Stimulated activated CD8-positive, alpha-beta memory T cell treated with anti-CD3 and anti-CD28 coated beads, Interleukin-12 subunit alpha, Interleukin-12 subunit beta, amount 100 ng/mL, for 1 hour (primary cell): Measurements from ENCODE around the gene ZSWIM8.
"Not testable (repeated sequence)": the region's sequence is repeated elsewhere in the genome, so short reads cannot be mapped to it uniquely, and the experiment has no call there.

Source experiments
- DNase-seq: peaks from one replicate; pipeline ENCODE4 v3.0.0-alpha.2; 2020; ENCODE audit warnings: low read depth

The ZSWIM8 gene

DNA sequence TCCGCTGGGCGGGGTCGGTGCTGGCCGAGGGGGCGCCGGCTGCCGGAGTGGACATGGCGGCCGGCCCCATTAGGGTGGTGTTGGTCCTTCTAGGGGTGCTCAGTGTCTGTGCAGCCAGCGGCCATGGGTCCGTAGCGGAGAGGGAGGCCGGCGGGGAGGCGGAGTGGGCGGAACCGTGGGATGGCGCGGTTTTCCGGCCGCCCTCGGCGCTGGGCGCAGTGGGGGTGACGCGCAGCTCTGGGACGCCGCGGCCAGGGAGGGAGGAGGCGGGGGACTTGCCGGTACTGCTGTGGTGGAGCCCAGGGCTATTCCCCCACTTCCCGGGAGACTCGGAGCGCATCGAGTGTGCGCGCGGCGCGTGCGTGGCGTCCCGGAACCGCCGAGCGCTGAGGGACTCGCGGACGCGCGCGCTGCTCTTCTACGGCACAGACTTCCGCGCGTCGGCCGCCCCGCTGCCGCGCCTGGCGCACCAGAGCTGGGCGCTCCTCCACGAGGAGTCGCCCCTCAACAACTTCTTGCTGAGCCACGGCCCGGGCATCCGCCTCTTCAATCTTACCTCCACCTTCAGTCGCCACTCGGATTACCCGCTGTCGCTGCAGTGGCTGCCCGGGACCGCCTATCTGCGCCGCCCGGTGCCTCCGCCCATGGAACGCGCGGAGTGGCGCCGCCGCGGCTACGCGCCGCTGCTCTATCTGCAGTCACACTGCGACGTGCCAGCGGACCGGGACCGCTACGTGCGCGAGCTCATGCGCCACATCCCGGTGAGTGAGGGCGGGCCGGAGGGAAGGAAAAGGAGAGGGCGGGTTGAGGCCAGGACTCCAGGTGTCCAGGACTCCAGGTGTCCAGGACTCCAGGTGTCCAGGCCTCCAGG lies 12.9 kb upstream of the ZSWIM8 start:
- DNase-seq: peak; percentile 55

GRCh38 chr10:73773152-73773879 lies 12.1 kb upstream of the ZSWIM8 start:
- no peak for DNase-seq

DNA sequence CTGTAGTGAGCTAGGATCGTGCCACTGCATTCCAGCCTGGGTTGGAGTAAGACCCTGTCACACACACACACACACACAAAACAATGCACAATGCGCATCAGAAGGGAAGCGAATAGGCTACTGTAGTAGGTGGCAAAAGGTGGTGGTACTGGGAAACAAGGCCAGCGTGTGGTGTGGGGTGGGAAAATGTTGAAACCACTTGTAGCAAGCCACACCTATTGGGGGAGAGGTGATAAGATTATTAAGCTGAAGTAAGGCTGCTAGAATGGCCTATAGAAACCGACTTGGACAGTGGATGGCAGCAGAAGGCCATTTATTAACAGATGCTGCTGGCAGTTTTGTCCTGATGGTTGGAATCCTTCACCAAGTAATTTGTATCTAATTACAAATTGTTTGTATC lies 10.8 kb upstream of the ZSWIM8 start:
- DNase-seq: no peak

DNA sequence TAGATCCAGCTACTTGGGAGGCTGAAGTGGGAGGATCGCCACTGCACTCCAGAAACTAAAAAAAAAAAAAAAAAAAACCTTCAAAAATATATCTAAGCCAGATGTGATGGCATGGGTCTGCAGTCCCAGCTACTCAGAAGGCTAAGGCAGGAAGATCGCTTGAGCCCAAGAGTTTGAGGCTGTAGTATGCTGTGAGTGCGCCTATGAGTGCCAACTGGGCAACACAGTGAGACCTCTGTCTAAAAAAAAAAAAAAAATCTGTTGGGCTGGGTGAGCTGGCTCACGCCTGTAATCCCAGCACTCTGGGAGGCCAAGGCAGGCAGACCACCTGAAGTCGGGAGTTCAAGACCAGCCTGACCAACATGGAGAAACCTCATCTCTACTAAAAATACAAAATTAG lies 6.4 kb upstream of the ZSWIM8 start:
- no peak for DNase-seq

DNA sequence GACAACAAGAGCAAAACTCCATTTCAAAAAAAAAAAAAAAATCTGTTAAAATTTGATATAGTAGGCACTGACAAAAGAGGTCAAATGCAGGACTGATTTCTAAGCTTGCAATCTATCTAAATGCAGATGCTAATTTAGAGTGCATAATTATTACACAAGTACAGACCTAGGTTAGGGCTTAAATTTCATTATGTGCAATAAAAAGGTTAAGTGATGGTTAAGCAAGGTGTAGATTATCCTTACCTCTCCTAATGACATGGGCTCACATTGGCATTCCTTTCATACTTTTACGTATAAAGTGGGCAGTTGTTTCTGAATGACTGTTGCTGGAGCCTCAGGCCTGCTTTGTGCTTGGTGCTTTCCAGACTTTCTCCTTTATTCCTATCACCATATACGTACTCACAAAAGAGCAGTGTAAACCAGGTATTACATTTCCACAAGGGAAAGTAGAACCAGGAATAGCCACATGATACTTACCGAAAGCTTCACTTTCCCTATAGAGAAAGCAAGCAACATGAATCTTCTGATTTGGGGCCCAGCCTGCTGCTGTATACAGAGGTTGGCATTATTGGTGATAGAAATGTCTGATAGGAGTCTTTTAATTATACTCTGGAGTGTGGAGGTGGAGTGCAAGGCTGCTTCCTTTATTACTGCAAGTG lies 5.7 kb upstream of the ZSWIM8 start:
- DNase-seq: no peak

- no peak for DNase-seq
Observed at GRCh38 chr10:73780301-73780700, 5.1 kb upstream of the ZSWIM8 start.

GRCh38 chr10:73780966-73781365 lies 4.4 kb upstream of the ZSWIM8 start:
- no peak for DNase-seq

GRCh38 chr10:73781548-73781878 lies 3.9 kb upstream of the ZSWIM8 start:
- no peak for DNase-seq

- DNase-seq: peak; percentile 85
Observed at GRCh38 chr10:73781879-73782748, 3.3 kb upstream of the ZSWIM8 start, which contains the start of gene CHCHD1. Gene CHCHD1, plus strand, starts transcription at chr10:73782048. Its CDS starts 28 bp downstream, at chr10:73782076.

- DNase-seq: no peak
Observed at GRCh38 chr10:73782749-73783085, 2.7 kb upstream of the ZSWIM8 start.

DNA sequence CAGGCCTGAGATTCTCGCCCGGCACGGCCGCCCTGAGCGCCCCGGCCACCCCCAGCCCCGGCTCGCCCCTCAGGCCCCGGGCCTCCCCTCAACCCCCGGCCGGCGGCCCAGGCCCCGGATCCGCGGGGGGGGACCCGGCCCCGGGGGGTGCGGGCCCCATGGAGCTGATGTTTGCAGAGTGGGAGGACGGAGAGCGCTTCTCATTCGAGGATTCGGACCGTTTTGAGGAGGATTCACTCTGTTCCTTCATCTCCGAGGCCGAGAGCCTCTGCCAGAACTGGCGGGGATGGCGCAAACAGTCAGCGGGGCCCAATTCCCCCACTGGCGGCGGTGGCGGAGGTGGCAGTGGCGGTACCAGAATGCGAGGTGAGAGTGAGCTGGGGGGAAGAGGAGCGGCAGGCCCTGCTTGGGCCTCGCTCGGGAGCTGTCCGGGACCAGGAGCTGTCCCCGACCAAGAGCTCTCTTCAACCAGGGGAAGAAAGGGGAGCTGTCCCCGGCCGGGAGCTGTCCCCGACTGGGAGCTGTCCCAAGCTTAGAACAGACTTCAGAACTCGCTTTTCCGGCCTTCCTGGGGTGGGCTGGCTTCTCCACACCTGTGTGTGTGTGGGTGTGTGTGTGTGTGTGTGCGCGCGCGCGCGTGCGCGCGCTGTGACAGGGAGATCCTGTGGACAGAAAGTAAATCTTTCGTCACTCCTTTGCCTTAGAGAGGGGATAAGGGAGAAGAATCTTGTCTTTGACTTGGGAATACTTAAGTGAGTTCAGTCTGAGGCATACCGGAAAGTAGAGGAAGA lies 510 bp downstream of the ZSWIM8 start:
- no peak for DNase-seq

DNA sequence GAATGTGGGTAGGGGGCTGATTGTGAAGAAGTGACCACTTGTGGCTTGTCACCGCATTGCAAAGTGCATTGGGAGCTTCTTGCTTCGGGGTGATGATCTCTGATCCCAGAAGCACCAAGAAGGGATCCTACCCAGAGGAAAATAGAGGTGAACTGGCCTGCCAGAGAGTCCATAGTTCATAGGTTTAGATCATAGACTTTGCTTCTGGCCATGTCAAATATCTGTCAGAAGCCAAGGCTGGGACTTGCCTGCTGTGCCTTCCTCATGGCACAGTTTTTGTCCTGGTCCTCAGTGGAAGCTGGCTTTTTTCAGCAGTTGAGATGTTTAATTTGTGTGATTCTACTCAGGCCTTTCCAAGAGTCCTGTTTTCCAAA lies 1.1 kb downstream of the ZSWIM8 start:
- DNase-seq: no peak

DNA sequence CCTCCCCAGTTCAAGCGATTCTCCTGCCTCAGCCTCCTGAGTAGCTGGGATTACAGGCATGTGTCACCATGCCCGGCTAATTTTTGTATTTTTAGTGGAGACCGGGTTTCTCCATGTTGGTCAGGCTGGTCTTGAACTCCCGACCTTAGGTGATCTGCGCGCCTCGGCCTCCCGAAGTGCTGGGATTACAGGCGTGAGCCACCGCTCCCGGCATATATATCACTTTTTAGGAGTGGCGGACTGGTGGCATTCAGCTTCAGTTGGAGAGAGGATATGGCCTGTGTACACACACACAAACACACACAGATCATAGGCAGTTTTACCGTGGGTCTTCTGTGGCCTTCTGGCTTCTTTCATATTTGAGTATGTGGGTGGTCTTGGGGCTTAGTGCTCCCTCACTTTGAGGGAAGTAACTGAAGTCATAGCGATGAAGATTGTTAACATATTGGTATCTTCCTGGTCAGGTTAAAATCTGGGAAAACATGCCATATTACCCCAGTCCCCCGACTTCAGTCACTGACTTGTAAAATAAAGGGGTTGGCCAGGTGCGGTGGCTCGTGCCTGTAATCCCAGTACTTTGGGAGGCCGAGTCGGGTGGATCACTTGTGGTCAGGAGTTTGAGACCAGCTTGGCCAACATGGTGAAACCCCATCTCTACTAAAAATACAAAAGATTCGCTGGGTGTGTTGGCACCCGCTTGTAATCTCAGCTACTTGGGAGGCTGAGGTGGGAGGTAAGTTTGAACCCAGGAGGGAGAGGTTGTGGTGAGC lies 1.8 kb downstream of the ZSWIM8 start:
- not testable (repeated sequence) for DNase-seq

GRCh38 chr10:73788864-73789658 lies 3.7 kb downstream of the ZSWIM8 start:
- no peak for DNase-seq

GRCh38 chr10:73789659-73790055 lies 4.3 kb downstream of the ZSWIM8 start:
- no peak for DNase-seq

GRCh38 chr10:73790886-73791625 lies 5.7 kb downstream of the ZSWIM8 start:
- DNase-seq: no peak

- DNase-seq: no peak
Observed at GRCh38 chr10:73791871-73792400, 6.5 kb downstream of the ZSWIM8 start.

GRCh38 chr10:73793456-73793855 lies 8.1 kb downstream of the ZSWIM8 start:
- no peak for DNase-seq

GRCh38 chr10:73795491-73795890 lies 10.1 kb downstream of the ZSWIM8 start:
- not testable (repeated sequence) for DNase-seq
